Measurements from ENCODE around the gene SH3BP4.

- TF ChIP-seq POLR2AphosphoS5 (IDR thresholded peaks at IDR 0.05; ENCODE audit: low read depth, low read length) (0 out of 2 replicates have a peak, but pooled peaks have one; percentile 15), TAF1 (IDR thresholded peaks at IDR 0.05; ENCODE audit: borderline replicate concordance, insufficient read depth, low read length) (no peak)
Observed at GRCh38 chr2:235055891-235056516, 104.2 kb downstream of the SH3BP4 start.
